IMR-90 (cell line): ENCODE data around the gene BLTP3B.

Experiments used
- BHLHE40 ChIP-seq: fragments of 150-350 bp; IDR thresholded peaks from 2 replicates; pipeline ENCODE4 v1.6.1; 2016; ENCODE audit warnings: mild to moderate bottlenecking, low read depth, low read length
- CEBPB ChIP-seq: IDR thresholded peaks from 2 replicates; pipeline ENCODE4 v1.6.1; 2012; ENCODE audit warnings: low read depth, low read length, improper control_type of control experiment
- CHD1 ChIP-seq: IDR thresholded peaks from 2 replicates; pipeline ENCODE4 v1.6.1; 2012; ENCODE audit warnings: low read depth, low read length, improper control_type of control experiment
- FOS ChIP-seq: fragments of 150-350 bp; IDR thresholded peaks from 2 replicates; pipeline ENCODE4 v1.6.1; 2016; ENCODE audit warnings: low read depth, low read length
- MAZ ChIP-seq: IDR thresholded peaks from 2 replicates; pipeline ENCODE4 v1.6.1; 2012; ENCODE audit warnings: low read depth, mild to moderate bottlenecking, low read length, improper control_type of control experiment, moderate library complexity, borderline replicate concordance
- MXI1 ChIP-seq: IDR thresholded peaks from 2 replicates; pipeline ENCODE4 v1.6.1; 2012; ENCODE audit warnings: low read depth, mild to moderate bottlenecking, low read length, moderate library complexity, borderline replicate concordance
- POLR2A ChIP-seq: IDR thresholded peaks from 2 replicates; pipeline ENCODE4 v1.6.1; 2012; ENCODE audit warnings: mild to moderate bottlenecking, low read depth, low read length
- RAD21 ChIP-seq: IDR thresholded peaks from 2 replicates; pipeline ENCODE4 v1.6.1; 2012; ENCODE audit warnings: low read length, improper control_type of control experiment
- RCOR1 ChIP-seq: IDR thresholded peaks from 2 replicates; pipeline ENCODE4 v1.6.1; 2012; ENCODE audit warnings: mild to moderate bottlenecking, low read length, improper control_type of control experiment; ENCODE audit not compliant: insufficient replicate concordance
- RFX5 ChIP-seq: IDR thresholded peaks from 2 replicates; pipeline ENCODE4 v1.8.0; 2012; ENCODE audit warnings: low read depth, mild to moderate bottlenecking, low read length, moderate library complexity
- SMC3 ChIP-seq: fragments of 150-350 bp; IDR thresholded peaks from 2 replicates; pipeline ENCODE4 v1.6.1; 2016; ENCODE audit warnings: low read depth, mild to moderate bottlenecking, antibody characterized with exemption, low read length, moderate library complexity
- TF ChIP-seq, protein P1 (sequence below): fragments of 150-350 bp; IDR thresholded peaks from 2 replicates; pipeline ENCODE4 v1.6.1; 2017; ENCODE audit warnings: mild to moderate bottlenecking, antibody characterized with exemption, low read length, low read depth
- TF ChIP-seq, protein P2 (sequence below): conservative IDR thresholded peaks from 2 replicates; pipeline ENCODE4 v1.5.1; 2012; ENCODE audit warnings: mild to moderate bottlenecking, low read depth, low read length, improper control_type of control experiment
- TF ChIP-seq, protein P3 (sequence below): fragments of 150-350 bp; IDR thresholded peaks from 2 replicates; pipeline ENCODE4 v1.6.1; 2016; ENCODE audit warnings: low read depth, mild to moderate bottlenecking, low read length, moderate library complexity, borderline replicate concordance

DNA sequence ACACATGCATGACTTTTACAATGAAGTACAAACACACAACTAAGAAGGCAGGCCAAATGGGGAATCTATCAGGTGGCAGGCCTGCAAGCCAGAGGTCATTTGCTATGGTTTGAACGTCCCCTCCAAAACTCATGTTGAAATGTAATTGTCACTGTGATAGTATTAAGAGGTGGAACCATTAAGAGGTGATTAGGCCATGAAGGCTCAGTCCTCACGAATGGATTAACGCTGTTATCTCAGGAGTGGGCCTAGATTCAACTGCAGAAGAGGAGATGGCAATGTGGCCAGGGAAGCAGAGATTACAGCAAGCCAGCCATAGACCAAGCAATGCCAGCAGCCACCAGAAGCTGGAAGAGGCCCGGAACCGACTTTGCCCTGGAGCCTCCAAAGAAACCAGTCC, 44.4 kb upstream of the BLTP3B start:
- TF ChIP-seq, protein P1, sequence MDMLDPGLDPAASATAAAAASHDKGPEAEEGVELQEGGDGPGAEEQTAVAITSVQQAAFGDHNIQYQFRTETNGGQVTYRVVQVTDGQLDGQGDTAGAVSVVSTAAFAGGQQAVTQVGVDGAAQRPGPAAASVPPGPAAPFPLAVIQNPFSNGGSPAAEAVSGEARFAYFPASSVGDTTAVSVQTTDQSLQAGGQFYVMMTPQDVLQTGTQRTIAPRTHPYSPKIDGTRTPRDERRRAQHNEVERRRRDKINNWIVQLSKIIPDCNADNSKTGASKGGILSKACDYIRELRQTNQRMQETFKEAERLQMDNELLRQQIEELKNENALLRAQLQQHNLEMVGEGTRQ, result no peak
- TF ChIP-seq POLR2A (no peak), MXI1 (no peak), RCOR1 (no peak), RAD21 (no peak), SMC3 (no peak), FOS (no peak), MAZ (no peak), CEBPB (no peak), RFX5 (no peak), BHLHE40 (no peak), CHD1 (no peak)
- TF ChIP-seq, protein P2, sequence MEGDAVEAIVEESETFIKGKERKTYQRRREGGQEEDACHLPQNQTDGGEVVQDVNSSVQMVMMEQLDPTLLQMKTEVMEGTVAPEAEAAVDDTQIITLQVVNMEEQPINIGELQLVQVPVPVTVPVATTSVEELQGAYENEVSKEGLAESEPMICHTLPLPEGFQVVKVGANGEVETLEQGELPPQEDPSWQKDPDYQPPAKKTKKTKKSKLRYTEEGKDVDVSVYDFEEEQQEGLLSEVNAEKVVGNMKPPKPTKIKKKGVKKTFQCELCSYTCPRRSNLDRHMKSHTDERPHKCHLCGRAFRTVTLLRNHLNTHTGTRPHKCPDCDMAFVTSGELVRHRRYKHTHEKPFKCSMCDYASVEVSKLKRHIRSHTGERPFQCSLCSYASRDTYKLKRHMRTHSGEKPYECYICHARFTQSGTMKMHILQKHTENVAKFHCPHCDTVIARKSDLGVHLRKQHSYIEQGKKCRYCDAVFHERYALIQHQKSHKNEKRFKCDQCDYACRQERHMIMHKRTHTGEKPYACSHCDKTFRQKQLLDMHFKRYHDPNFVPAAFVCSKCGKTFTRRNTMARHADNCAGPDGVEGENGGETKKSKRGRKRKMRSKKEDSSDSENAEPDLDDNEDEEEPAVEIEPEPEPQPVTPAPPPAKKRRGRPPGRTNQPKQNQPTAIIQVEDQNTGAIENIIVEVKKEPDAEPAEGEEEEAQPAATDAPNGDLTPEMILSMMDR, result no peak
- TF ChIP-seq, protein P3, sequence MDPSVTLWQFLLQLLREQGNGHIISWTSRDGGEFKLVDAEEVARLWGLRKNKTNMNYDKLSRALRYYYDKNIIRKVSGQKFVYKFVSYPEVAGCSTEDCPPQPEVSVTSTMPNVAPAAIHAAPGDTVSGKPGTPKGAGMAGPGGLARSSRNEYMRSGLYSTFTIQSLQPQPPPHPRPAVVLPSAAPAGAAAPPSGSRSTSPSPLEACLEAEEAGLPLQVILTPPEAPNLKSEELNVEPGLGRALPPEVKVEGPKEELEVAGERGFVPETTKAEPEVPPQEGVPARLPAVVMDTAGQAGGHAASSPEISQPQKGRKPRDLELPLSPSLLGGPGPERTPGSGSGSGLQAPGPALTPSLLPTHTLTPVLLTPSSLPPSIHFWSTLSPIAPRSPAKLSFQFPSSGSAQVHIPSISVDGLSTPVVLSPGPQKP, result no peak
